ENCODE results near the gene GPX2. TPM values are rescaled to one million over a fixed set of nuclear protein-coding genes. Genes with fewer than 3 reads are reported as not detected.

Gene GPX2
- total RNA-seq, 2 donors from 2014 or later: 2.6 to 3.7 TPM

DNA sequence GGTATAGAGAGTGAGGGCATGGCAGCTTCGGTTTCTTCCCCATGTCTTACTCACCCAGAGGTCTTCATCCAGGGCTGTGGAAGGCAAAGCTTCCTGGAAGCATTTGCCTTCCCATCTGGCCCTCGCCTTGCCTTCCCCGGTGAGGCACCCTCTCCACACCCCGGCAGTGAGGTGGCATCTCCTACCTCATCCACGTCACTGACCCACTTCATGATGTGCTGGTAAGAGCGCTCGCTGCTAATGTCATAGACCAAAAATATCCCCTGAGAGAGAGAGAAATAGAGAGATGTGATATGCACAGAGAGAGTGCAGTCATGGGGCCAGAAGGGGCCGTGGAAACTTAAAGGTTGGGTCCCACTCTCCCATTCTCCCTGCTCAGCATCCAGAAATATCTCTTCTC is 8.3 kb upstream of the GPX2 start:
- H3K4me1 Mint-ChIP-seq: peaks cover 13% of the 10 kb centered on the region
- H3K27ac Mint-ChIP-seq: peak overlapping the region; percentile 59
- no peak overlapping the region for H3K4me3 Mint-ChIP-seq

GRCh38 chr14:64948612-64949210 is 6.2 kb upstream of the GPX2 start:
- H3K4me1 Mint-ChIP-seq: peaks cover 2% of the 10 kb centered on the region
- H3K4me3 Mint-ChIP-seq: no peak overlapping the region
- Histone ChIP-seq H3K9me3 (ENCODE audit: control insufficient read depth, low read length) (no peaks in the 10 kb centered on the region), H3K27ac (ENCODE audit: low read depth, low read length) (no peak overlapping the region), H3K4me3 (ENCODE audit: low read length) (no peak overlapping the region), H3K4me1 (ENCODE audit: control insufficient read depth, insufficient read depth, low read length) (no peaks in the 10 kb centered on the region), H3K36me3 (ENCODE audit: control insufficient read depth, insufficient read depth, low read length) (peaks cover 41% of the 10 kb centered on the region), H3K27me3 (ENCODE audit: control insufficient read depth, insufficient read depth, low read length, poor library complexity, severe bottlenecking) (no peaks in the 10 kb centered on the region), H3K9ac (ENCODE audit: extremely low read depth, low read length, poor library complexity, severe bottlenecking) (no peak overlapping the region)
- no peaks in the 10 kb centered on the region for H3K27me3 Mint-ChIP-seq (ENCODE audit: insufficient read depth)
- no peak for TF ChIP-seq CTCF (conservative IDR thresholded peaks at IDR 0.05)
- H3K27ac Mint-ChIP-seq: no peak overlapping the region
- H3K9me3 Mint-ChIP-seq: no peaks in the 10 kb centered on the region
- DNase-seq: peak; percentile 35
- 72 to 92% methylated on average over 2 to 8 of the region's 8 CpGs for WGBS, 2 experiments (ENCODE audit: insufficient coverage in 1 of 2, insufficient read length in 1 of 2)
- H3K36me3 Mint-ChIP-seq (ENCODE audit: low read depth): peaks cover 57% of the 10 kb centered on the region

More for the DNA sequence above, 8.3 kb upstream of the GPX2 start:
- Histone ChIP-seq H3K4me1 (ENCODE audit: control insufficient read depth, insufficient read depth, low read length) (no peaks in the 10 kb centered on the region), H3K27ac (ENCODE audit: low read depth, low read length) (no peak overlapping the region), H3K9ac (ENCODE audit: extremely low read depth, low read length, poor library complexity, severe bottlenecking) (no peak overlapping the region), H3K36me3 (ENCODE audit: control insufficient read depth, insufficient read depth, low read length) (peaks cover 41% of the 10 kb centered on the region), H3K4me3 (ENCODE audit: low read length) (no peak overlapping the region), H3K27me3 (ENCODE audit: control insufficient read depth, insufficient read depth, low read length, poor library complexity, severe bottlenecking) (no peaks in the 10 kb centered on the region), H3K9me3 (ENCODE audit: control insufficient read depth, low read length) (no peaks in the 10 kb centered on the region)
- Mint-ChIP-seq H3K27me3 (ENCODE audit: insufficient read depth) (no peaks in the 10 kb centered on the region), H3K9me3 (no peaks in the 10 kb centered on the region), H3K36me3 (ENCODE audit: low read depth) (peaks cover 54% of the 10 kb centered on the region)
- WGBS, 2 experiments (ENCODE audit: insufficient coverage in 1 of 2, insufficient read length in 1 of 2): 99 to 100% methylated on average over 3 to 8 of the region's 8 CpGs
- no peak for TF ChIP-seq CTCF (conservative IDR thresholded peaks at IDR 0.05)
- no peak for DNase-seq

- Histone ChIP-seq H3K4me3 (ENCODE audit: low read length) (no peak overlapping the region), H3K9me3 (ENCODE audit: control insufficient read depth, low read length) (no peaks in the 10 kb centered on the region), H3K27ac (ENCODE audit: low read depth, low read length) (no peak overlapping the region), H3K36me3 (ENCODE audit: control insufficient read depth, insufficient read depth, low read length) (peaks cover 35% of the 10 kb centered on the region), H3K4me1 (ENCODE audit: control insufficient read depth, insufficient read depth, low read length) (peaks cover 2% of the 10 kb centered on the region), H3K9ac (ENCODE audit: extremely low read depth, low read length, poor library complexity, severe bottlenecking) (no peak overlapping the region), H3K27me3 (ENCODE audit: control insufficient read depth, insufficient read depth, low read length, poor library complexity, severe bottlenecking) (no peaks in the 10 kb centered on the region)
- H3K27ac Mint-ChIP-seq: peak overlapping the region; percentile 66
- H3K4me1 Mint-ChIP-seq: peaks cover 5% of the 10 kb centered on the region
- peak; percentile 35 for DNase-seq
- no peak overlapping the region for H3K4me3 Mint-ChIP-seq
- TF ChIP-seq CTCF (conservative IDR thresholded peaks at IDR 0.05): no peak
- WGBS, 2 experiments (ENCODE audit: insufficient coverage in 1 of 2, insufficient read length in 1 of 2): 91 to 92% methylated on average over 23 to 28 of the region's 28 CpGs
- H3K36me3 Mint-ChIP-seq (ENCODE audit: low read depth): peaks cover 61% of the 10 kb centered on the region
- H3K9me3 Mint-ChIP-seq: no peaks in the 10 kb centered on the region
- H3K27me3 Mint-ChIP-seq (ENCODE audit: insufficient read depth): no peaks in the 10 kb centered on the region
Measured at GRCh38 chr14:64947710-64948611, 5.4 kb upstream of the GPX2 start.

Data from endodermal cell (in vitro differentiated cells).